ENCODE measurements around the gene SLC35G3. TPM values are rescaled to one million over a fixed set of nuclear protein-coding genes. Genes with fewer than 3 reads are reported as not detected.
"Not testable (repeated sequence)": the region's sequence is repeated elsewhere in the genome, so short reads cannot be mapped to it uniquely, and the experiment has no call there.

SLC35G3 gene
- total RNA-seq, 1 experiment from 2014 or later = not detected

GRCh38 chr17:35155246-35155645, 38.9 kb downstream of the SLC35G3 start:
- CTCF ChIA-PET = no interaction called here
- intact Hi-C loops (cut with micrococcal nuclease; ENCODE audit: unreplicated experiment) = no loop called here
- Histone ChIP-seq H3K27ac (ENCODE audit: low read depth, low read length, poor library complexity, severe bottlenecking) (no peak overlapping the region), H3K36me3 (ENCODE audit: insufficient read depth, low read length, poor library complexity, severe bottlenecking) (no peaks in the 10 kb centered on the region), H3K27me3 (replicated peaks; ENCODE audit: insufficient read depth, low read depth, low read length, poor library complexity) (no peaks in the 10 kb centered on the region), H3K4me1 (ENCODE audit: insufficient read depth, low read length, poor library complexity, severe bottlenecking) (no peaks in the 10 kb centered on the region), H3K4me3 (ENCODE audit: low read depth, low read length, poor library complexity, severe bottlenecking) (no peak overlapping the region), H3K9me3 (ENCODE audit: low read depth, low read length, poor library complexity, severe bottlenecking) (no peaks in the 10 kb centered on the region)
- BruUV-seq (replicated peaks) = no TSS peak
- POLR2A ChIA-PET (ENCODE audit: low non-redundant PET) = no interaction called here
- TF ChIP-seq EZH2 (IDR thresholded peaks at IDR 0.05; ENCODE audit: borderline replicate concordance, low read depth, low read length, poor library complexity, severe bottlenecking) (no peak), CTCF (conservative IDR thresholded peaks at IDR 0.05; ENCODE audit: low read depth, low read length) (no peak)
- no peak for DNase-seq (ENCODE audit: low spot score)

DNA sequence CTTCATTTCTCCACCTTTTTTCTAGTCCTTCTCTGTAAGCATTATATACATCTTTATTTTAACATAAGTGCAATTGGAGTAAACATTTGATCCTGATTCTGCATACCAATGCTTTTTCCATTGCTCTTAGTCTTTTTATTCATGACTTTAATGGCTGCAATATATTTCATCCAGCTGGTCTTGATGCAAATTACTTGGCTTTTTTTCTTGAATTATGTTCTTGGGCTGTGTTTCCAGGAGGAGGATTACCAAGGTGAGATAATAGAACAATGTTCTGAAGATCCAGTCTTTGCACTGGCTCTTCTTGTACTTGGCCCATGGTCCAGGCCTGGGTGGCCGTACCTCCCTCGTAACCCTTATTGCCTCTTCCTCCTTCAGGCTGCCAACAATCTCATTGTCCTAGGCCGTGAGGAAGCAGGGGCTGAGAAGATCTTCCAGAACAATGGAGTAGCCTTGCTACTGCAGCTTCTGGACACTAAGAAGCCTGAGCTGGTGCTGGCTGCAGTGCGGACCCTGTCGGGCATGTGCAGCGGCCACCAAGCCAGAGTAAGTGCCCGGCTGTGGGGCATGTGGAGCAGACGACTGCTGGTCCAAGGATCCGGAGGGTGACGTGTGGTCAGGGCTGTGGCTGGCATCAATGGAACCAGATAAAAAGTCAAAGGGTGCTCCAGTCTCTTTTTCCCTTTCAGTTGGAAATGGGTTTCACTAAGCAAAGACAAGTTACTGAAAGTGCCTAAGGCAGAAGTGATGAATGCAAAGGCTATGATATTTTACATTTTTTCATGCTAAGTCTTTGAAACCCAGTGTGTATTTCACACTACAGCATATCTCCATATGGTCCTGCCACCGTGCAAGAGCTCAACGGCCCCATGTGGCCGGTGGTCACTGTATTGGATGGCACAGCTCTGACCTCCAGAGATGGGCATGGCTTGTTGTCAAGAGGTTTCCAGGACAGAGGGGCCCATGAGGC, 39.7 kb downstream of the SLC35G3 start:
- H3K4me1 ChIP-seq (ENCODE audit: insufficient read depth, low read length, poor library complexity, severe bottlenecking) = no peaks in the 10 kb centered on the region
- ChIA-PET CTCF (no interaction called here), POLR2A (ENCODE audit: low non-redundant PET) (no interaction called here)
- no peaks in the 10 kb centered on the region for H3K9me3 ChIP-seq (ENCODE audit: low read depth, low read length, poor library complexity, severe bottlenecking)
- no peaks in the 10 kb centered on the region for H3K27me3 ChIP-seq (replicated peaks; ENCODE audit: insufficient read depth, low read depth, low read length, poor library complexity)
- no peak overlapping the region for H3K4me3 ChIP-seq (ENCODE audit: low read depth, low read length, poor library complexity, severe bottlenecking)
- intact Hi-C loops (cut with micrococcal nuclease; ENCODE audit: unreplicated experiment) = no loop called here
- no peak for DNase-seq (ENCODE audit: low spot score)
- H3K27ac ChIP-seq (ENCODE audit: low read depth, low read length, poor library complexity, severe bottlenecking) = no peak overlapping the region
- TF ChIP-seq CTCF (conservative IDR thresholded peaks at IDR 0.05; ENCODE audit: low read depth, low read length) = no peak
- TF ChIP-seq EZH2 (IDR thresholded peaks at IDR 0.05; ENCODE audit: borderline replicate concordance, low read depth, low read length, poor library complexity, severe bottlenecking) = no peak
- no peaks in the 10 kb centered on the region for H3K36me3 ChIP-seq (ENCODE audit: insufficient read depth, low read length, poor library complexity, severe bottlenecking)
- BruUV-seq (replicated peaks) = no TSS peak

- ChIA-PET POLR2A (ENCODE audit: low non-redundant PET) (interaction anchor here (0.6 kb wide), 1 partner anchor 37 kb away, joined by 4 read pairs; no protein-coding TSS in a partner anchor), CTCF (no interaction called here)
- intact Hi-C loops (cut with micrococcal nuclease; ENCODE audit: unreplicated experiment) = no loop called here
- H3K27ac ChIP-seq (ENCODE audit: low read depth, low read length, poor library complexity, severe bottlenecking) = no peak overlapping the region
- no peak for DNase-seq (ENCODE audit: low spot score)
- BruUV-seq (replicated peaks) = no TSS peak
- H3K36me3 ChIP-seq (ENCODE audit: insufficient read depth, low read length, poor library complexity, severe bottlenecking) = no peaks in the 10 kb centered on the region
- TF ChIP-seq CTCF (conservative IDR thresholded peaks at IDR 0.05; ENCODE audit: low read depth, low read length) (no peak), EZH2 (IDR thresholded peaks at IDR 0.05; ENCODE audit: borderline replicate concordance, low read depth, low read length, poor library complexity, severe bottlenecking) (no peak)
- no peak overlapping the region for H3K4me3 ChIP-seq (ENCODE audit: low read depth, low read length, poor library complexity, severe bottlenecking)
- H3K4me1 ChIP-seq (ENCODE audit: insufficient read depth, low read length, poor library complexity, severe bottlenecking) = no peaks in the 10 kb centered on the region
- H3K9me3 ChIP-seq (ENCODE audit: low read depth, low read length, poor library complexity, severe bottlenecking) = no peaks in the 10 kb centered on the region
- no peaks in the 10 kb centered on the region for H3K27me3 ChIP-seq (replicated peaks; ENCODE audit: insufficient read depth, low read depth, low read length, poor library complexity)
Measured at GRCh38 chr17:35152421-35153140, 41.6 kb downstream of the SLC35G3 start.

DNA sequence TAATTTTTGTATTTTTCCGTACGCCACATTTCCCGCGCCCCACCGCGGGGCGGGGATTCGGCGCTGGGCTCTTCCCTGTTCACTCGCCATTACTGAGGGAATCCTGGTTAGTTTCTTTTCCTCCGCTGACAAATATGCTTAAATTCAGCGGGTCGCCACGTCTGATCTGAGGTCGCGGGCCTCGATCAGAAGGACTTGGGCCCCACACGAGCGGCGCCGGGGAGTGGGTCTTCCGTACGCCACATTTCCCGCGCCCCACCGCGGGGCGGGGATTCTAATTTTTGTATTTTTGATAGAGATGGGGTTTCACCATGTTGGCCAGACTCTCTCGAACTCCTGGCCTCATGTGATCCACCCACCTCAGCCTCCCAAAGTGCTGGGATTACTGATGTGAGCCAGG, 43.1 kb downstream of the SLC35G3 start:
- intact Hi-C loops (cut with micrococcal nuclease; ENCODE audit: unreplicated experiment); H3K4me1 ChIP-seq (ENCODE audit: insufficient read depth, low read length, poor library complexity, severe bottlenecking); BruUV-seq (replicated peaks); H3K9me3 ChIP-seq (ENCODE audit: low read depth, low read length, poor library complexity, severe bottlenecking); POLR2A ChIA-PET (ENCODE audit: low non-redundant PET); H3K27me3 ChIP-seq (replicated peaks; ENCODE audit: insufficient read depth, low read depth, low read length, poor library complexity); DNase-seq (ENCODE audit: low spot score); H3K36me3 ChIP-seq (ENCODE audit: insufficient read depth, low read length, poor library complexity, severe bottlenecking); CTCF ChIA-PET; H3K4me3 ChIP-seq (ENCODE audit: low read depth, low read length, poor library complexity, severe bottlenecking); H3K27ac ChIP-seq (ENCODE audit: low read depth, low read length, poor library complexity, severe bottlenecking): not testable (repeated sequence)
